Activated CD4-positive, alpha-beta T cell treated with anti-CD3 and anti-CD28 coated beads, Interleukin-2, amount 10 ng/mL, durations not matched to agents 24 days and 14 days (primary cell): ENCODE data around the gene STPG4. TPM values are rescaled to one million over a fixed set of nuclear protein-coding genes. Genes with fewer than 3 reads are reported as not detected.
"Not testable (repeated sequence)": the region's sequence is repeated elsewhere in the genome, so short reads cannot be mapped to it uniquely, and the experiment has no call there.

Experiments
- DNase-seq: peaks from one replicate; pipeline ENCODE4 v3.0.0; 2022
- H3K27ac Mint-ChIP-seq: one replicate; pipeline ENCODE4 v1.8.0; 2022; ENCODE audit warnings: mild to moderate bottlenecking, mixed read lengths
- H3K27me3 Mint-ChIP-seq: one replicate; pipeline ENCODE4 v1.8.0; 2022; ENCODE audit warnings: mixed read lengths
- H3K36me3 Mint-ChIP-seq: one replicate; pipeline ENCODE4 v1.8.0; 2022; ENCODE audit warnings: low read depth, mild to moderate bottlenecking, mixed read lengths
- H3K4me1 Mint-ChIP-seq: one replicate; pipeline ENCODE4 v1.8.0; 2021; ENCODE audit warnings: mixed read lengths
- H3K4me3 Mint-ChIP-seq: one replicate; pipeline ENCODE4 v1.8.0; 2022; ENCODE audit warnings: mild to moderate bottlenecking, moderate library complexity, mixed read lengths
- H3K9me3 Mint-ChIP-seq: one replicate; pipeline ENCODE4 v1.8.0; 2021; ENCODE audit warnings: mixed read lengths
- intact Hi-C: fragments of 100-400 bp; cut with micrococcal nuclease; formaldehyde crosslinking; loops from one replicate; pipeline ENCODE4 v1.15.1; 2023
- total RNA-seq: library from RNA; stranded (reverse); gene quantifications from 2 replicates; pipeline ENCODE4 v1.2.3, GENCODE V29; 2022

The STPG4 gene
- total RNA-seq, 1 donor from 2014 or later: 0.16 TPM

DNA sequence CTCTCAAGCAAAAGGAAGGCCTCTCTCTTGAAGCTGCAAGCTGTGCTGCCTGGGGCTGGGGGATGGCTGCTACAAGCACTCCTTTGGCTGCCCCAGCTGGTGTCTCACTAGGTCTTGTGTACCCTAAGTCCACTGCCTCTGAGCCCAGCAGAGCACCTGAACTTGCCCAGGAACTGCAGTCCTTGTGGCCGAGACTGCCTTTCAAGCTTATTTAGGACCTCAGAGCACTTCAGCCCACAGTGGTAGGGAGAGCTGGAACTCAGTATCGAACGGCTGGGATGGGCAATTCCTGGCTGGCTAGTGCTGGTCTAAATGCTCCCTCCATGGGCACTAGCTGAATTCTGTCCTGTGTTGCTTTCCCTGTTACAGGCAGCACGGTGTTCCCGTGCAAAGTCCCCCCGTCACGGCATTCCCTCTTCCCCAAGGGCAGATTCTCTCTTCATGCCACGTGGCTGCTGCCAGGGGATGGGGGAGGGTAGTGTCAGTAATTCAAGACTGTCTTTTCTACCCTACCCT, 25.9 kb downstream of the STPG4 start:
- Mint-ChIP-seq H3K4me1 (no peaks in the 10 kb centered on the region), H3K27ac (no peak overlapping the region), H3K27me3 (peaks cover 19% of the 10 kb centered on the region), H3K9me3 (peaks cover 1% of the 10 kb centered on the region), H3K36me3 (no peaks in the 10 kb centered on the region), H3K4me3 (no peak overlapping the region)
- intact Hi-C loops: loop anchor here (5.0 kb wide), 1 partner anchor 143 kb away; no protein-coding TSS in a partner anchor
- no peak for DNase-seq

DNA sequence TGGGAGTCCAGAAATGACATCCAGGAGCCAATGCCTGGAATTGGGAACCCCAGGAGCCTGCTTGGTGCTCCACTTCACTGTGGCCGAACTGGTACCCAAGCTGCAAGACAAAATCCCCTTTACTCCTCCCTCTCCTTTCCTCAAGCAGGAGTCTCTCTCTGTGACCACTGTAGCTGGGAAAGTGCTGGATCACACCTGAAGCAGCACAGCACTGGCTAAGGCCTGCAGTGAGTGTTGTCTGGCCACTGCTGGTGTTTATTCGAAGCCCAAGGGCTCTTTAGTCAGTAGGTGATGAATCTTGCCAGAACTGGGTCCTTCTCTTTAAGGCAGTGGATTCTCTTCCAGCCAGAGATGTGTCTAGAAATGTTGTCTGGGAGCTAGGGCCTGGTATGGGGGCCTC, 26.4 kb downstream of the STPG4 start:
- no peaks in the 10 kb centered on the region for H3K9me3 Mint-ChIP-seq
- H3K36me3 Mint-ChIP-seq: no peaks in the 10 kb centered on the region
- no peaks in the 10 kb centered on the region for H3K4me1 Mint-ChIP-seq
- intact Hi-C loops: loop anchor here (5.0 kb wide), 1 partner anchor 144 kb away; no protein-coding TSS in a partner anchor
- H3K27me3 Mint-ChIP-seq: peaks cover 20% of the 10 kb centered on the region
- DNase-seq: no peak
- no peak overlapping the region for H3K4me3 Mint-ChIP-seq
- no peak overlapping the region for H3K27ac Mint-ChIP-seq

DNA sequence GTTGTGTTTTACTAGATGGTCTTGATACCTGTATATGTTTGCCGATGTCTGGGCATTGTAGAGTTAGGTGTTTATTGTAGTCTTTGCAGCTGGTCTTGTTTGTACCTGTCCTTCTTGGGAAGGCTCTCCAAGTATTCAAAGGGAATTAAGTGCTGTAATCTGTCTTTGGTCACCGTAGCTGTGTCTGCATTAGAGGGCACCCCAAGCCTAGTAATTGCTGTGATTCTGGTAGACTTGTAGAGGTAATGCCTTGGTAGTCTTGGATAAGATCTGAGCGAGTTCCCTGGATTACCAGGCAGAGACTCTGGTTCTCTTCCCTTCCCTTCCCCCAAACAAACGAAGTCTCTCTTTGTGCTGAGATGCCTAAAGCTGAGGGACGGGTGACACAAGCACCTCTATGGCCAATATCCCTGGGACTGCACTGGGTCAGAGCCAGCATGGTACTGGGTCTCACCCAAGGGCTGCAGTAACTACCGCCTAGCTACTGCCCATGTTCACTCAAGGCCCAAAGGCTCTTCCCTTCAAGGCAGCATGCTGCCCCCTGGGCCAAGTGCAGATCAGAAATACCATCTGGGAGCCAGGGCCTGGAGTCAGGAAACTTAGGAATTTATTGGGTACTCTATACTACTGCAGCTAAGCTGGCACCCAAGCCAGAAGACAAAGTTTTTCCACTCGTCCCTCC, 27.1 kb downstream of the STPG4 start:
- no peak overlapping the region for H3K4me3 Mint-ChIP-seq
- DNase-seq: no peak
- H3K27me3 Mint-ChIP-seq: peaks cover 20% of the 10 kb centered on the region
- H3K4me1 Mint-ChIP-seq: no peaks in the 10 kb centered on the region
- no peaks in the 10 kb centered on the region for H3K36me3 Mint-ChIP-seq
- no peaks in the 10 kb centered on the region for H3K9me3 Mint-ChIP-seq
- intact Hi-C loops: loop anchor here (5.0 kb wide), 1 partner anchor 144 kb away; no protein-coding TSS in a partner anchor
- no peak overlapping the region for H3K27ac Mint-ChIP-seq

DNA sequence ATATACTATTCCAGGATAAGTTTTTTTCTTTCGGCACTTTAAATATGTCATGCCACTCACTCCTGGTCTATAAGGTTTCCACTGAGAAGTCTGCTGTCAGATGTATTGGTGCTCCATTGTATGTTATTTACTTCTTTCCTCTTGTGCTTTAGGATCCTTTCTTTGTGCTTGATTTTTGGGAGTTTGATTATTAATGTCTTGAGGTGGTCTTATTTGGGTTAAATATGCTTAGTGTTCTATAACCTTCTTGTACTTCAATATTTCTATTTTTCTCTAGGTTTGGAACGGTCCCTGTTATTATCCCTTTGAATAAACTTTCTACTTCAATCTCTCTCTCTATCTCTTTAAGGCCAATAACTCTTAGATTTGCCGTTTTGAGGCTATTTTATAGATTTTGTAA, 28.3 kb downstream of the STPG4 start:
- no peak overlapping the region for H3K27ac Mint-ChIP-seq
- intact Hi-C loops: loop anchor here (5.0 kb wide), 1 partner anchor 146 kb away; no protein-coding TSS in a partner anchor
- no peaks in the 10 kb centered on the region for H3K36me3 Mint-ChIP-seq
- peaks cover 17% of the 10 kb centered on the region for H3K27me3 Mint-ChIP-seq
- no peak for DNase-seq
- no peak overlapping the region for H3K4me3 Mint-ChIP-seq
- H3K4me1 Mint-ChIP-seq: no peaks in the 10 kb centered on the region
- no peaks in the 10 kb centered on the region for H3K9me3 Mint-ChIP-seq

DNA sequence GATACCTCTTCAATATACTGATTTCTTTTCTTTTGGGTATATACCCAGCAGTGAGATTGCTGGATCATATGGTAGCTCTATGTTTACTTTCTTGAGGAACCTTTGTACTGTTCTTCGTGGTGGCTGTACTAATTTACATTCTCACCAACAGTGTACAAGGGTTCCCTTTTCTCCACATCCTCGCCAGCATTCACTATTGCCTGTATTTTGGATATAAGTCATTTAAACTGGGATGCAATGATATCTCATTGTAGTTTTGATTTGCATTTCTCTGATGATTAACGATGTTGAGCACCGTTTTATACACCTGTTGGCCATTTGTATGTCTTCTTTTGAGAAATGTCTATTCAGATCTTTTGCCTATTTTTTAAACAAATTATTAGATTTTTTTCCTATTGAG, 30.4 kb downstream of the STPG4 start:
- not testable (repeated sequence) for H3K4me3 Mint-ChIP-seq, DNase-seq, H3K4me1 Mint-ChIP-seq, H3K9me3 Mint-ChIP-seq, H3K27ac Mint-ChIP-seq, H3K36me3 Mint-ChIP-seq
- peaks cover 19% of the 10 kb centered on the region for H3K27me3 Mint-ChIP-seq
- intact Hi-C loops: loop anchor here (5.0 kb wide), 1 partner anchor 148 kb away; no protein-coding TSS in a partner anchor

- H3K9me3 Mint-ChIP-seq, H3K4me3 Mint-ChIP-seq, DNase-seq, H3K36me3 Mint-ChIP-seq, intact Hi-C loops, H3K27ac Mint-ChIP-seq, H3K4me1 Mint-ChIP-seq: not testable (repeated sequence)
- peaks cover 26% of the 10 kb centered on the region for H3K27me3 Mint-ChIP-seq
These were observed 34.7 kb downstream of the STPG4 start for GRCh38 chr2:47120424-47120823.

- H3K27me3 Mint-ChIP-seq: peaks cover 21% of the 10 kb centered on the region
- H3K36me3 Mint-ChIP-seq: no peaks in the 10 kb centered on the region
- no peaks in the 10 kb centered on the region for H3K4me1 Mint-ChIP-seq
- no peaks in the 10 kb centered on the region for H3K9me3 Mint-ChIP-seq
- DNase-seq: no peak
- H3K4me3 Mint-ChIP-seq: no peak overlapping the region
- no peak overlapping the region for H3K27ac Mint-ChIP-seq
- intact Hi-C loops: no loop called here
These were observed 36.1 kb downstream of the STPG4 start for GRCh38 chr2:47119001-47119400.

- H3K36me3 Mint-ChIP-seq: no peaks in the 10 kb centered on the region
- no peaks in the 10 kb centered on the region for H3K4me1 Mint-ChIP-seq
- peaks cover 21% of the 10 kb centered on the region for H3K27me3 Mint-ChIP-seq
- intact Hi-C loops: no loop called here
- H3K9me3 Mint-ChIP-seq: no peaks in the 10 kb centered on the region
- H3K4me3 Mint-ChIP-seq: no peak overlapping the region
- no peak overlapping the region for H3K27ac Mint-ChIP-seq
- no peak for DNase-seq
These were observed 36.5 kb downstream of the STPG4 start for GRCh38 chr2:47118581-47118980.

GRCh38 chr2:47112665-47113435, 42.3 kb downstream of the STPG4 start:
- Mint-ChIP-seq H3K27ac (no peak overlapping the region), H3K27me3 (peaks cover 14% of the 10 kb centered on the region), H3K4me3 (no peak overlapping the region), H3K9me3 (no peaks in the 10 kb centered on the region), H3K4me1 (no peaks in the 10 kb centered on the region), H3K36me3 (no peaks in the 10 kb centered on the region)
- intact Hi-C loops: no loop called here
- no peak for DNase-seq

GRCh38 chr2:47109680-47110079, 45.4 kb downstream of the STPG4 start:
- Mint-ChIP-seq H3K27me3 (peaks cover 1% of the 10 kb centered on the region), H3K36me3 (no peaks in the 10 kb centered on the region), H3K9me3 (no peaks in the 10 kb centered on the region), H3K4me1 (peaks cover 2% of the 10 kb centered on the region), H3K27ac (no peak overlapping the region), H3K4me3 (no peak overlapping the region)
- intact Hi-C loops: no loop called here
- DNase-seq: no peak

GRCh38 chr2:47109007-47109375, 46.1 kb downstream of the STPG4 start:
- no peaks in the 10 kb centered on the region for H3K9me3 Mint-ChIP-seq
- DNase-seq: no peak
- H3K27me3 Mint-ChIP-seq: peaks cover 1% of the 10 kb centered on the region
- H3K4me3 Mint-ChIP-seq: no peak overlapping the region
- H3K27ac Mint-ChIP-seq: no peak overlapping the region
- intact Hi-C loops: no loop called here
- H3K4me1 Mint-ChIP-seq: peaks cover 2% of the 10 kb centered on the region
- no peaks in the 10 kb centered on the region for H3K36me3 Mint-ChIP-seq

GRCh38 chr2:47108267-47109006, 46.7 kb downstream of the STPG4 start:
- not testable (repeated sequence) for H3K9me3 Mint-ChIP-seq, H3K4me3 Mint-ChIP-seq, H3K27ac Mint-ChIP-seq

GRCh38 chr2:47107201-47107600, 47.9 kb downstream of the STPG4 start:
- H3K27ac Mint-ChIP-seq, H3K36me3 Mint-ChIP-seq, H3K9me3 Mint-ChIP-seq, intact Hi-C loops, H3K4me1 Mint-ChIP-seq, DNase-seq, H3K27me3 Mint-ChIP-seq, H3K4me3 Mint-ChIP-seq: not testable (repeated sequence)

More at GRCh38 chr2:47108267-47109006, 46.7 kb downstream of the STPG4 start:
- H3K27me3 Mint-ChIP-seq, intact Hi-C loops, H3K36me3 Mint-ChIP-seq, H3K4me1 Mint-ChIP-seq, DNase-seq: not testable (repeated sequence)

DNA sequence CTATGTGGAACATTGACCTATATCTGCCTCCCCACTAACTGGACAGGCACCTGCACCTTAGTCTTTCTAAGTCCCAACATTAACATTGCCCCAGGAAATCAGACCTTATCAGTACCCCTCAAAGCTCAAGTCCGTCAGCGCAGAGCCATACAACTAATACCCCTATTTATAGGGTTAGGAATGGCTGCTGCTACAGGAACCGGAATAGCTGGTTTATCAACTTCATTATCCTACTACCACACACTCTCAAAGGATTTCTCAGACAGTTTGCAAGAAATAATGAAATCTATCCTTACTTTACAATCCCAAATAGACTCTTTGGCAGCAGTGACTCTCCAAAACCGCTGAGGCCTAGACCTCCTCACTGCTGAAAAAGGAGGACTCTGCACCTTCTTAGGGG, 48.9 kb downstream of the STPG4 start:
- H3K4me1 Mint-ChIP-seq, H3K4me3 Mint-ChIP-seq, H3K27me3 Mint-ChIP-seq, H3K36me3 Mint-ChIP-seq, intact Hi-C loops, H3K9me3 Mint-ChIP-seq, H3K27ac Mint-ChIP-seq, DNase-seq: not testable (repeated sequence)
